PC-9 (cell line): ENCODE measurements around the gene MSH6. TPM values are rescaled to one million over a fixed set of nuclear protein-coding genes. Genes with fewer than 3 reads are reported as not detected.

ENCODE experiments used
- BruUV-seq: library from RNA; stranded (reverse); fragments of 400-500 nt; replicated peaks from 2 replicates; lab custom pipeline; 2021; lab: Mats Ljungman, UMichigan
- CTCF ChIA-PET: fragments of 300-600 bp; sonication (Branson Sonifier 250); formaldehyde crosslinking; loops from one replicate; lab custom pipeline; 2022; ENCODE audit warnings: antibody characterized with exemption; lab: Charles Lee
- POLR2A ChIA-PET: fragments of 300-600 bp; sonication (Branson Sonifier 250); formaldehyde crosslinking; loops from one replicate; lab custom pipeline; 2022; ENCODE audit warnings: antibody characterized with exemption; ENCODE audit not compliant: unreplicated experiment; lab: Charles Lee
- DNase-seq, 2 experiments: peaks; one replicate each; pipeline versions ENCODE4 v3.0.0 to v3.0.0-alpha.2; 2015 to 2022; ENCODE audit warnings: mixed read lengths in 1 of 2
- H2AFZ ChIP-seq: fragments of 200-600 bp; sonication (generic); 2 replicates; pipeline ENCODE4 v1.8.1; 2017; ENCODE audit warnings: antibody characterized with exemption
- H3F3A ChIP-seq: fragments of 200-600 bp; sonication (generic); 2 replicates; pipeline ENCODE4 v1.8.1; 2017; ENCODE audit warnings: antibody characterized with exemption, mild to moderate bottlenecking, low read depth; ENCODE audit not compliant: insufficient read depth
- H3K27ac ChIP-seq: fragments of 200-600 bp; sonication (generic); 2 replicates; pipeline ENCODE4 v1.6.1; 2016; ENCODE audit warnings: mixed run types
- H3K27me3 ChIP-seq: fragments of 200-600 bp; sonication (generic); 2 replicates; pipeline ENCODE4 v1.6.1; 2016; ENCODE audit warnings: low read depth, mixed run types; ENCODE audit not compliant: insufficient read depth
- H3K36me3 ChIP-seq: fragments of 200-600 bp; sonication (generic); 2 replicates; pipeline ENCODE4 v1.6.1; 2016; ENCODE audit warnings: low read depth, mixed run types
- H3K4me1 ChIP-seq: fragments of 200-600 bp; sonication (generic); replicated peaks from 2 replicates; pipeline ENCODE4 v1.6.1; 2016; ENCODE audit warnings: mixed run types; ENCODE audit not compliant: insufficient read depth
- H3K4me2 ChIP-seq: fragments of 200-600 bp; sonication (generic); 2 replicates; pipeline ENCODE4 v1.6.1; 2017; ENCODE audit warnings: mixed run types
- H3K4me3 ChIP-seq: fragments of 200-600 bp; sonication (generic); 2 replicates; pipeline ENCODE4 v1.6.1; 2016; ENCODE audit warnings: mixed run types
- H3K79me2 ChIP-seq: fragments of 200-600 bp; sonication (generic); 2 replicates; pipeline ENCODE4 v1.6.1; 2017; ENCODE audit warnings: low read depth, mixed run types
- H3K9me2 ChIP-seq: fragments of 200-600 bp; sonication (generic); 2 replicates; pipeline ENCODE4 v1.8.1; 2017; ENCODE audit warnings: mild to moderate bottlenecking; ENCODE audit not compliant: insufficient read depth
- H3K9me3 ChIP-seq: fragments of 200-600 bp; sonication (generic); 2 replicates; pipeline ENCODE4 v1.8.1; 2016; ENCODE audit warnings: low read depth; ENCODE audit not compliant: insufficient read depth
- H4K20me1 ChIP-seq: fragments of 200-600 bp; sonication (generic); 2 replicates; pipeline ENCODE4 v1.8.1; 2017; ENCODE audit not compliant: insufficient read depth
- CTCF ChIP-seq: fragments of 200-600 bp; sonication (generic); conservative IDR thresholded peaks from 2 replicates; pipeline ENCODE4 v1.6.1; 2017; ENCODE audit warnings: mixed run types, antibody characterized with exemption, mild to moderate bottlenecking, moderate library complexity
- EZH2 ChIP-seq: fragments of 200-600 bp; sonication (generic); IDR thresholded peaks from 2 replicates; pipeline ENCODE4 v1.8.0; 2017; ENCODE audit warnings: antibody characterized with exemption, low read depth
- intact Hi-C: fragments of 100-400 bp; cut with micrococcal nuclease; formaldehyde crosslinking; loops from one replicate; pipeline ENCODE4 v1.10.0; 2022; ENCODE audit not compliant: unreplicated experiment
- total RNA-seq: library from RNA; stranded (reverse); gene quantifications from 2 replicates; pipeline ENCODE4 v1.2.3, GENCODE V29; 2021

The MSH6 gene
- total RNA-seq, 1 experiment from 2014 or later, result 123 TPM

- no peak for DNase-seq
- ChIA-PET CTCF (no interaction called here), POLR2A (no interaction called here)
- Histone ChIP-seq H3K27ac (no peak overlapping the region), H3F3A (peaks cover 10% of the 10 kb centered on the region), H3K4me1 (no peaks in the 10 kb centered on the region; the same call in 1 of the 2 replicates), H4K20me1 (no peaks in the 10 kb centered on the region), H2AFZ (no peak overlapping the region), H3K36me3 (no peaks in the 10 kb centered on the region), H3K9me2 (no peaks in the 10 kb centered on the region), H3K4me2 (no peak overlapping the region), H3K79me2 (no peaks in the 10 kb centered on the region), H3K9me3 (no peaks in the 10 kb centered on the region), H3K27me3 (no peaks in the 10 kb centered on the region), H3K4me3 (no peak overlapping the region)
- BruUV-seq, result no TSS peak
- intact Hi-C loops, result no loop called here
- TF ChIP-seq CTCF, result no peak
- TF ChIP-seq EZH2, result no peak
These were observed 4.1 kb upstream of the MSH6 start for GRCh38 chr2:47778698-47779425.

- Histone ChIP-seq H4K20me1 (peaks cover 5% of the 10 kb centered on the region), H2AFZ (no peak overlapping the region), H3K4me3 (no peak overlapping the region), H3K4me1 (peaks cover 2% of the 10 kb centered on the region), H3K9me3 (no peaks in the 10 kb centered on the region), H3K27ac (no peak overlapping the region), H3K36me3 (no peaks in the 10 kb centered on the region), H3K9me2 (no peaks in the 10 kb centered on the region), H3K79me2 (peaks cover 5% of the 10 kb centered on the region), H3F3A (peaks cover 13% of the 10 kb centered on the region), H3K4me2 (no peak overlapping the region), H3K27me3 (no peaks in the 10 kb centered on the region)
- CTCF ChIA-PET, result interaction anchor here (0.7 kb wide), 1 partner anchor 26 kb away, joined by 6 read pairs; no protein-coding TSS in a partner anchor
- TF ChIP-seq CTCF (no peak), EZH2 (no peak)
- no peak for DNase-seq
- intact Hi-C loops, result no loop called here
- POLR2A ChIA-PET, result no interaction called here
- BruUV-seq, result no TSS peak
These were observed 3.5 kb upstream of the MSH6 start for GRCh38 chr2:47779426-47779790.

DNA sequence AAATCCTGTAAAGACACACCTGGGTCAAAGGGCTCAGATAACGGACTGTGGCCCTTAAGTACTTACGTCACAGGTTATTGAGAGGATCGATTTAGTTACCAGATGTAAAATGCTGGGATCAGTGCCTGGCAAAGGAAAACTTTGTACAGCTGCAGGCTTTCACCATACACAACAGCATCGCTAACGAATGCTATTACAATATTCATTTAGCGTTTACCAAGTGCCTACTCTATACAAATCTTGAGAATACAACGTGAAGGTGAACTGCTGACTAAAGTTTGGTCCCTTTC is 619 bp upstream of the MSH6 start:
- H3K4me3 ChIP-seq, result peak overlapping the region; percentile 97
- peak overlapping the region; percentile 100 for H2AFZ ChIP-seq
- ChIA-PET POLR2A (interaction anchor here (0.6 to 0.8 kb wide), 3 partner anchors 29 to 206 kb away, joined by 5 to 16 read pairs (median 5); no protein-coding TSS in a partner anchor), CTCF (no interaction called here)
- H3K4me2 ChIP-seq, result peak overlapping the region; percentile 84
- peaks cover 18% of the 10 kb centered on the region for H3K4me1 ChIP-seq
- H3K79me2 ChIP-seq, result peaks cover 34% of the 10 kb centered on the region
- H4K20me1 ChIP-seq, result peaks cover 34% of the 10 kb centered on the region
- H3F3A ChIP-seq, result peaks cover 22% of the 10 kb centered on the region
- no peaks in the 10 kb centered on the region for H3K9me2 ChIP-seq
- peak in 1 of 2 experiments; percentile 43 for DNase-seq
- H3K9me3 ChIP-seq, result no peaks in the 10 kb centered on the region
- intact Hi-C loops, result loop anchor here (2.0 to 5.0 kb wide), 4 partner anchors 124 to 640 kb away; partner anchors contain the start of genes FBXO11 and MSH2
- TSS peak; percentile 81 for BruUV-seq
- no peak overlapping the region for H3K27ac ChIP-seq
- no peaks in the 10 kb centered on the region for H3K27me3 ChIP-seq
- TF ChIP-seq EZH2 (no peak), CTCF (no peak)
- H3K36me3 ChIP-seq, result 0 out of 2 replicates have a peak, but pooled peaks cover 6% of the 10 kb centered on the region
